ENCODE results near the gene NXPH1.
A peak's percentile ranks its signal among the peaks of the same experiment; 100 is the strongest.

Gene NXPH1

DNA sequence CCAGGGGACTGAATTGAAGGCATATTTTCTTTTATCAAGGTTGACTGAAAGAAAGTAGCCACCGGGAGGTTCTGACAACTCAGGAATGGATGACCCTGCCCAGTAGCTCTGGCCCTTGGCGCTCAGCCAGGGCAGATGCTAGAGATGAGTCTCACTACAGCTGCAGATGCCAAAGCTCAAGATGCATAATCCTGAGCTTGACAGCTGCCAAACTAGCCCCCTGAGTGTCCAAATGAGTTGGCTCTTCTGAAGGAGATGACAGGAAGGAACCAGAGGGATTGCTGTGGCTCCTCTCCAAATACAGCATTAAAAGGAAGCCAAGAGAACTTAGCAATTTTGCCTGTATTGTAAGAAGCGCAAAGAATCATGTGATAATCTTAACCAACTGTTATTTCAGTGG, 78.4 kb downstream of the NXPH1 start:
- no peak for DNase-seq

GRCh38 chr7:8514781-8515519, 81.5 kb downstream of the NXPH1 start:
- no peak for DNase-seq

- no peak for DNase-seq
Observed at GRCh38 chr7:8515640-8516185, 82.3 kb downstream of the NXPH1 start.

DNA sequence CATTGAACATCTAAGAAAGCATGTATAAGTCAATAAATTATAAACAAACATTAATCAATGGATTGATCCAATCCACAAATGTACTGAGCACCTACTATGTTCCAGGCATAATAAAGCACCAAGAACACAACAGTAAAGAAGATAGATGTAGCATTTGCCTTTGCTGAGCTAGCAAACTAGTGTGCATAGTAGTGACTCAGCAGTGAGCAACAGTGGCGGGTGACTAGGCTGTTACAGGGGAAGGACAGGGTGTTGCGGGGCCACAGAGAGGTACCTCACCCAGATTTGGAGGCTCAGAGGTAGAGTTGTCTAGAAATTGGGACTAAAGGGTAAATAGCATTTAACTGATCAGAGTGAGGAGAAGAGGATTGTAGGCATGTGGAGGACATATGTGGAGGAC, 83.6 kb downstream of the NXPH1 start:
- no peak for DNase-seq

- no peak for DNase-seq
Observed at GRCh38 chr7:8528311-8528710, 94.9 kb downstream of the NXPH1 start.

DNA sequence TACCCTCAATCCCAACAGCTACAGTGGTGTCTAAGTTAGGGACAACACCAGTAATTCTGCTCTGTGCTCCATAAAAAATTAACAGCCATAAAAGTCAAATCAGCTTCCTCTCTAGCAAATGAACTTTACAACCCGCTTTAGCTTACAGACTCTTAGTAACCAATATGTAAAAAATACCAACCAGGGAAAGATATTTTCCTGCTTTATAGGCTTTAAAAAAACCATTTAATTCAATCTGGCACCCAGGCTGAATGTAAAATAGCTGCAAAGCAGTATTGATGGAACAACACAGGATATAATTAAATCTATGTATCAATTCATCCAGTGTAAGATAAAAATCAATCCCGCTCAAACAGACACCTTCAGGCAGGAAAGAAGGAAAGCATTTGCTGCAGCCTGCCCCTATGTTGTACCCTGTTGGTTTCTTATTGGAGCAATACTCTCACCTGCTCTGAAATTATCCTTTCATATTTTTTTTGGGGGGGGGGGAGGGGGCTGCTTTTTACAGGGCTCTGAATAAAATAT, 98.6 kb downstream of the NXPH1 start:
- DNase-seq: peak; percentile 30

DNA sequence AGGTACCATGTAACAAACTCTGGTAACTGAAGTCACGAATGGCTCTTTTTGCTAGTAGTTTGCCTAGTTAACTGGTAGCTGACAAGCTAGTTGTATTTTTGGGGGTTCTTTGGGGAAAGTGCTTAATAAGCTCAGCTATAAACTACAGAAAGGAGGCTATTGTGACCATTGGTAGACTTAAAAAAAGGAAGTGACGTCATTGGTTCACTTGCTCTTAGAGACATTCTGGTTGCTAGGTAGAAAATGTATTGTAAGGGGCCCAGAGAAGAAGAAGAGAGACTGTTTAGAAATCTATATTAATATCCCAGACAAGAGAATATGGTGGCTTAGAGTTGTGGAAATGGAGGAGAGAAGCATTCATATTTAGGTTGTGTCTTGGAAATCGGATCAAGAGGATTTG, 103.0 kb downstream of the NXPH1 start:
- DNase-seq: no peak

DNA sequence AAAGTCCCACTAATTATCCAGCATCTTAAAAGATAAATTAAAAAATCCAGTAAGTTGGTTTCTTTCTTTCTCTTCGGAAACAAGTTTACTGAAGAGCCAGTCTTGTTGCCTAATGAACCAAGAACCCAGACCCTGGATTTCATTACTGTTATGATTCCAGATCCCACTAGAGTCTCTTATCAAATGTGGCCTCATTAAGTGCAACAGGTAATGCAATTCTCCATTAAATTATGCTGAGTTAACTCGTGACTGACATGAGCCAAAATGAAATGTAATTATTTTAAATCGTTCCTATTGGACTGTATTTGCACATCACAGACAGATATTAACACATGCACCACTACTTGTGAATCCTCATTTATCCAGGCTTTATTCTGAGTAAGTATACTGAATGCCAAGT, 115.6 kb downstream of the NXPH1 start:
- no peak for DNase-seq

DNA sequence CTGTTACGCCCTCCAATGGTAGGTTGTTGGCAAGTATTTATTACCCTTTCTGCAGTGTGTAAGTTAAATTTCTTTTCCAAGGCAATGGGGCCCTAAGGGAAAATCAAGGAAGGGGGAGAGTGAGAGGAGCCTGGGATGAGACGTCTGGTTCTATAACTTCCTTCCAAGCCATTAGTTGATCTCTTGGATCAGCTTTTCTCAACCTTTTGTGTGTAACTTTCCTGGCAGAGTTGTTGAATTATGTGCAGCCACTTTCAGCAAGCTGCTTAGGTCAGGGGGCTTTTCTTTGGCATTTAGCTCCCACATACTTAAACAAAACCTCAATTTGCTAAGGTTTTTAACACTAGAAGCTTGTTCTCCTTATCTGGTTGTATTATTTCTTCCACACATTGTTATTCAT, 127.1 kb downstream of the NXPH1 start:
- no peak for DNase-seq

GRCh38 chr7:8561449-8561848, 128.0 kb downstream of the NXPH1 start:
- DNase-seq: no peak

DNA sequence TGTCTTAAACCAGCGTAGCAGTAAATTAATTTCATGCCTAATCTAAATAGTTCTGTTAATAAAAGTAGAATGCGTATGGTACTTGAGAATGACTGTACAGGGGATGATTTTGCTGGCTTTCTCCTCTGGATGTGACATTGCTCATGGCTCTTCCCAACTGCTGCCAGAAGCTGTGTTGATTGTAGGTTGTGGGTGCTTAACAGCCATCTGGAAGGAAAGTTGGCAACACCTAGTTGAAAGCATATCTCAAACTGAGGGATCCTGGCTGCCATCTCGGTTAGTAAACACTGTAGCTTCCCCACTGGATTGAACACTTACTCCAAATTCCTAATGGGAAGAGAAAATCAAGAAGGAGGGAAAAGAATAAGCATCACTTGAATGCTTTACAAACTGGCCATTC, 130.9 kb downstream of the NXPH1 start:
- peak; percentile 63 for DNase-seq

- DNase-seq: no peak
Observed at GRCh38 chr7:8566016-8566415, 132.6 kb downstream of the NXPH1 start.

GRCh38 chr7:8567626-8568025, 134.2 kb downstream of the NXPH1 start:
- DNase-seq: no peak

DNA sequence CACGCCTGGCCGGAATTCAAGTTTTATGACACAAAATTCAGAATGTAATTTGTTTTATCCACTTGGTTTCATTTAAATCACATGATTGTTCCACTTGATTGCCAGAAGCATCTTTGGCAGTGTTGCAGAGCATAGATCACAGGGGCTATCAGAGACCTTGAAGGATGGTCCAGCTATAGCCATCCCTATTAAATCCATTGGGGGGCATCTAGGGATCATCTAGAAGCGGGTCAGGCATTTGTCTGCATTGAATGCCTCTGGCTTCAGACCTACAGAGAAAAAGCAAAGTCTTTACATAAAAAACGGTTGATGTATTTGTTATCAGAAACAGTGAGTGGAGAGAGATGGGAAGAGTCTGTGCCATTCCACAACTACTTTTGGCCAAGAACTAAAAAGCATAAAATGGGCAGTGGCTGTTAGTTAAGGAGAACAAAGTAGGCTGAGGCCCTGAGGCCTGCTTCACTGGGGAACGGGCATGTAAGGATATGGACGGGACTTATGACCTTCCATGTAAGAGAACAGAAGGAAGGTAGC, 146.3 kb downstream of the NXPH1 start:
- no peak for DNase-seq

- DNase-seq: no peak
Observed at GRCh38 chr7:8581842-8582241, 148.4 kb downstream of the NXPH1 start.

GRCh38 chr7:8582728-8583127, 149.3 kb downstream of the NXPH1 start:
- DNase-seq: no peak

DNA sequence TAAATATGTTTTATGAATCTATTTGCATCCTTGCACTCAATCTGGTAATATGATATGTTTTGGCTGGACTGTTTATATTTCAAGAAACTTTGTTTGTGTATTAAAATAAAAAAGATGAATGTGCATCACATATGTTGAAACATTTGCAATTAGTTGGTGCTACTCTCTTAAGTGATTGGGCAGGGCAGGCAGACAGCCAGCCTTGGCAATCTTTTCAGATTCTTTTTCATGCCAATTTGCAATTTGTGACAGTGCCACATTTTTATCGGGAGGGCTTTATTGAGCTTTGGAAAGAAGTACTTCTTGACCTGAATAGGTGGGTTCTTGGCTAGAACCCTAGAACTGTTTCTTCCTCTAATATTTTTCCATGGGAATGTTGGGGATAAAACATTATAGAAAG, 152.2 kb downstream of the NXPH1 start:
- no peak for DNase-seq

- no peak for DNase-seq
Observed at GRCh38 chr7:8590225-8590624, 156.8 kb downstream of the NXPH1 start.

DNA sequence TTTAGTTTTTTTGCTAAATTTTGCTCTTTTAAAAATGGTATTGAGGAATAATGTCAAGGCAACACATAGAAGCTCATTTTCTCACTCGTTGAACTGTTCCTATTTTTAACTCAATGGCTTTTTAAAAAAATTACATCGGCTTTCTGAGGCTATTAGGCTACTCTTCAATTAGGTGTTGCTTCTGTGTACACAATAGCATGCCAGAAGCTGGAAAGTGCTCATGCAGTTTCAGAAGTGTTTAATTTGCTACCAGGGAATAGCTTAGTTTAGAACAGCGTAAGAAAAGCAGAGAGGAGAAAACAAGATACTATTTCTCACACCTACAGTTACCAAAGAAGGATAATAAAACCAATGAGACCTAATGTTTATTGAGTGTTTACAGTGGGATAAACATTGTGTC, 157.4 kb downstream of the NXPH1 start:
- no peak for DNase-seq

GRCh38 chr7:8591289-8591688, 157.9 kb downstream of the NXPH1 start:
- DNase-seq: no peak

GRCh38 chr7:8592167-8592566, 158.8 kb downstream of the NXPH1 start:
- DNase-seq: no peak

- DNase-seq: no peak
Observed at GRCh38 chr7:8594115-8594514, 160.7 kb downstream of the NXPH1 start.

DNA sequence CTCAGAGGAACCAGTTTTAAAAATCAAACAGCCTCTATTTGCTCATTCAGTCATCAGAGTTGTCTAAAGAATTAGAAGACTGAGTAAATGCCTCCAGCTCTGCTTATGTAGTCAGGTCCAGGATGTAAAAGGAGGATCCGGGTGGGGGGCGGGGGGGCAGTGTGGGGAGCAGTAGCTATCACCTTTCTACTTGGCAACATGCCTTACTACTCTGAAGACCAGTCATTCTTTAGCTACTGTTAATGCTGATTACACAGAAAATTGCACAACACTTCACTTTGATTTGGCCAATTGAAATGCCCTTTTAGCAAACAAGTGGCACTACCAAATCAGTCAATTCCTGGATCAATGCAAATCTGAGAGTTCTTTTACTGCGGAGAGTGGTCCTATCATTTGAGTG, 164.2 kb downstream of the NXPH1 start:
- no peak for DNase-seq

DNA sequence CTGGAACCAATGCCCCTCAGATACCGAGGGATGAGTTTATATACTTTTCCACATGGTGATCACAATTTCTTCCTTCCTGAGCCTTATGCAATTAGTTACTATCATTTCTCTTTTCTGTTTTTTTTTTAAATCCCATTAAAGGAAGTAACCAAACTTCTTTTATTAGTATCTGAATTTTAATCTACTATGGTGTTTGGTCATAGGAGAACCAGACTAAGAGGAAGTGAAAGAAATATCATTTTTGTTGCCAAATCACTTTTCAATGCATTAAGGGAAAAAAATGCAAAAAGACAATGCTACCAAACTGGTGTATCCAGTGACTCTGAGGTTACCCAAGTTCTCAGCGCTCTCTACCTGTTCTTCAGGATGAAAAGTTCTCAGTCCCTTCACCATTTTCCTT, 167.7 kb downstream of the NXPH1 start:
- DNase-seq: no peak

DNA sequence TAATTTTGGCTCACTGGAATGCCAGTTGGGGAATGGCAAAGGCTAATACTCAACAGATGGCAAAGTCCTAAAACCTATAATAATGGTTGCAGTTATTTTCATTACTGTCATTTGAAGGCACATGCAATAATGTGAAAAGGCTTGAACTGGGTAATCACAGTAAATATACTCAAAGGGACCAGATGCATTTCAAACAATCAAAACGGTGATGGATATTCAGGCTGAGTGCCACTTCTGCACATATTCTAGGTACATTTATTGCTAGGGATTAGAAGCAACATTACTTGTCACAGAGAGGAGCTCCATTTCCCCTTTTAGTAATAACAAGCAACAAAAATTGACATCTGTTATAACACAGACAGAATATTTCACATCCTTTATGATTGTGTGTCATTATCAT, 171.8 kb downstream of the NXPH1 start:
- no peak for DNase-seq
